HepG2 (cell line): Measurements from ENCODE around the gene NEDD1. TPM values are rescaled to one million over a fixed set of nuclear protein-coding genes. Genes with fewer than 3 reads are reported as not detected.

Experiments used
- ATF1 ChIP-seq: IDR thresholded peaks from 2 replicates; pipeline ENCODE4 v1.6.1; 2016; ENCODE audit warnings: mild to moderate bottlenecking, control low read depth
- BCL3 ChIP-seq: sonication (generic); formaldehyde crosslinking; IDR thresholded peaks from 2 replicates; pipeline ENCODE4 v1.5.1; 2020; ENCODE audit warnings: mild to moderate bottlenecking, missing genetic modification reagents, moderate library complexity
- JARID2 ChIP-seq: sonication (generic); formaldehyde crosslinking; IDR thresholded peaks from 2 replicates; pipeline ENCODE4 v1.8.1; 2023; ENCODE audit warnings: missing genetic modification reagents, inconsistent platforms; ENCODE audit not compliant: insufficient replicate concordance
- KDM3A ChIP-seq: IDR thresholded peaks from 2 replicates; pipeline ENCODE4 v1.6.1; 2018; ENCODE audit warnings: low read depth, missing compliant biosample characterization
- NR2F1 ChIP-seq, 2 experiments: fragments of 450-650 bp in 1 of 2; formaldehyde crosslinking in 1 of 2; IDR thresholded peaks; 2 replicates each; pipeline versions ENCODE4 v1.5.0 to v1.6.1; 2016 to 2020; ENCODE audit warnings: mild to moderate bottlenecking in 1 of 2, missing compliant biosample characterization in 1 of 2, missing genetic modification reagents in 1 of 2, moderate library complexity in 1 of 2
- POLR2G ChIP-seq: fragments of 200-400 bp; formaldehyde crosslinking; IDR thresholded peaks from 2 replicates; pipeline ENCODE4 v1.6.1; 2018; ENCODE audit warnings: mild to moderate bottlenecking, low read depth, low read length, moderate library complexity
- ZBTB7B ChIP-seq: sonication (generic); formaldehyde crosslinking; IDR thresholded peaks from 2 replicates; pipeline ENCODE4 v1.4.0; 2020; ENCODE audit warnings: missing genetic modification reagents
- ZNF232 ChIP-seq: sonication (generic); formaldehyde crosslinking; IDR thresholded peaks from 2 replicates; pipeline ENCODE4 v1.4.0; 2020; ENCODE audit warnings: missing genetic modification reagents, borderline replicate concordance
- ZNF260 ChIP-seq: sonication (generic); formaldehyde crosslinking; IDR thresholded peaks from 2 replicates; pipeline ENCODE4 v1.4.0; 2020; ENCODE audit warnings: missing genetic modification reagents, low read depth, mild to moderate bottlenecking, borderline replicate concordance
- ZNF276 ChIP-seq: sonication (generic); formaldehyde crosslinking; IDR thresholded peaks from 2 replicates; pipeline ENCODE4 v1.4.0; 2020; ENCODE audit warnings: mild to moderate bottlenecking, low read depth, missing genetic modification reagents
- ZNF513 ChIP-seq: sonication (generic); formaldehyde crosslinking; conservative IDR thresholded peaks from 2 replicates; pipeline ENCODE4 v1.5.0; 2020; ENCODE audit warnings: missing genetic modification reagents
- ZNF577 ChIP-seq: sonication (generic); formaldehyde crosslinking; IDR thresholded peaks from 2 replicates; pipeline ENCODE4 v1.4.0; 2020; ENCODE audit warnings: mild to moderate bottlenecking, low read depth, missing genetic modification reagents, borderline replicate concordance
- ZNF83 ChIP-seq: sonication (generic); formaldehyde crosslinking; IDR thresholded peaks from 2 replicates; pipeline ENCODE4 v1.4.0; 2020; ENCODE audit warnings: missing genetic modification reagents, mild to moderate bottlenecking, borderline replicate concordance
- ZNF839 ChIP-seq: sonication (generic); formaldehyde crosslinking; IDR thresholded peaks from 2 replicates; pipeline ENCODE4 v1.4.0; 2020; ENCODE audit warnings: missing genetic modification reagents, mild to moderate bottlenecking, borderline replicate concordance
- polyA plus RNA-seq, 8 experiments: library from polyadenylated mRNA; depleted of rRNA in 3 of 8; stranded (reverse) in 7 of 8; unstranded in 1 of 8; fragments of >200 nt; fragmentation: Illumina TruSeq in 4 of 8; extraction: Trizol in 4 of 8; gene quantifications; 2 replicates each; pipeline versions ENCODE4 v1.2.1 to v1.2.3, GENCODE V29; 2011 to 2016; ENCODE audit warnings: low read depth in 4 of 8, missing spikeins in 1 of 8, mixed read lengths in 1 of 8; ENCODE audit not compliant: insufficient read depth in 1 of 8
- total RNA-seq, 5 experiments: library from RNA; depleted of rRNA; stranded (reverse); fragments of >200 nt; fragmentation: Illumina TruSeq; extraction: Trizol; gene quantifications; 2 replicates each; pipeline ENCODE4 v1.2.3, GENCODE V29; 2016; ENCODE audit warnings: low read depth in 1 of 5
- TF ChIP-seq, protein P1 (sequence below): sonication (generic); formaldehyde crosslinking; IDR thresholded peaks from 2 replicates; pipeline ENCODE4 v1.4.0; 2020; ENCODE audit warnings: missing genetic modification reagents, mild to moderate bottlenecking, borderline replicate concordance
- TF ChIP-seq, protein P2 (sequence below): sonication (generic); formaldehyde crosslinking; IDR thresholded peaks from 2 replicates; pipeline ENCODE4 v1.5.1; 2020; ENCODE audit warnings: missing genetic modification reagents, mild to moderate bottlenecking, borderline replicate concordance

The NEDD1 gene
- total and polyA plus RNA-seq, 2 of the 13 experiments (the other 11 are each of a cell fraction or from before 2014, with no cell fraction given) = 11.2 to 21.5 TPM

GRCh38 chr12:96906849-96907670 lies at the start of gene NEDD1 (continued):
- TF ChIP-seq, protein P1, sequence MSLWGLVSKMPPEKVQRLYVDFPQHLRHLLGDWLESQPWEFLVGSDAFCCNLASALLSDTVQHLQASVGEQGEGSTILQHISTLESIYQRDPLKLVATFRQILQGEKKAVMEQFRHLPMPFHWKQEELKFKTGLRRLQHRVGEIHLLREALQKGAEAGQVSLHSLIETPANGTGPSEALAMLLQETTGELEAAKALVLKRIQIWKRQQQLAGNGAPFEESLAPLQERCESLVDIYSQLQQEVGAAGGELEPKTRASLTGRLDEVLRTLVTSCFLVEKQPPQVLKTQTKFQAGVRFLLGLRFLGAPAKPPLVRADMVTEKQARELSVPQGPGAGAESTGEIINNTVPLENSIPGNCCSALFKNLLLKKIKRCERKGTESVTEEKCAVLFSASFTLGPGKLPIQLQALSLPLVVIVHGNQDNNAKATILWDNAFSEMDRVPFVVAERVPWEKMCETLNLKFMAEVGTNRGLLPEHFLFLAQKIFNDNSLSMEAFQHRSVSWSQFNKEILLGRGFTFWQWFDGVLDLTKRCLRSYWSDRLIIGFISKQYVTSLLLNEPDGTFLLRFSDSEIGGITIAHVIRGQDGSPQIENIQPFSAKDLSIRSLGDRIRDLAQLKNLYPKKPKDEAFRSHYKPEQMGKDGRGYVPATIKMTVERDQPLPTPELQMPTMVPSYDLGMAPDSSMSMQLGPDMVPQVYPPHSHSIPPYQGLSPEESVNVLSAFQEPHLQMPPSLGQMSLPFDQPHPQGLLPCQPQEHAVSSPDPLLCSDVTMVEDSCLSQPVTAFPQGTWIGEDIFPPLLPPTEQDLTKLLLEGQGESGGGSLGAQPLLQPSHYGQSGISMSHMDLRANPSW (CRISPR knock-in tag) = peak; percentile 85; the same call in 1 of the 2 replicates
- no peak for TF ChIP-seq ZNF260
- TF ChIP-seq ZNF839 = no peak
- no peak for TF ChIP-seq ZNF577 (CRISPR knock-in tag)
- no peak for TF ChIP-seq ZNF513
- TF ChIP-seq KDM3A (CRISPR knock-in tag) = peak; percentile 87; the same call in 1 of the 2 replicates
- TF ChIP-seq JARID2 = no peak
- TF ChIP-seq ZBTB7B (CRISPR knock-in tag) = peak; percentile 40; the same call in 1 of the 2 replicates
- no peak for TF ChIP-seq ZNF83
- TF ChIP-seq, protein P2, sequence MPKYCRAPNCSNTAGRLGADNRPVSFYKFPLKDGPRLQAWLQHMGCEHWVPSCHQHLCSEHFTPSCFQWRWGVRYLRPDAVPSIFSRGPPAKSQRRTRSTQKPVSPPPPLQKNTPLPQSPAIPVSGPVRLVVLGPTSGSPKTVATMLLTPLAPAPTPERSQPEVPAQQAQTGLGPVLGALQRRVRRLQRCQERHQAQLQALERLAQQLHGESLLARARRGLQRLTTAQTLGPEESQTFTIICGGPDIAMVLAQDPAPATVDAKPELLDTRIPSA (CRISPR knock-in tag) = no peak; the same call in 1 of the 2 replicates
- TF ChIP-seq BCL3 (CRISPR knock-in tag) = no peak
- no peak for TF ChIP-seq ZNF276 (CRISPR knock-in tag)
- peak; percentile 62; the same call in 1 of the 2 replicates for TF ChIP-seq ZNF232 (CRISPR knock-in tag)
- peak; percentile 85 for TF ChIP-seq POLR2G
- TF ChIP-seq NR2F1 (CRISPR knock-in tag; IDR thresholded peaks at IDR 0.05) = peak; percentile 51 to 67; a peak in 3 of 4 replicates
- peak; percentile 93 for TF ChIP-seq ATF1
